Cardiac muscle cell (in vitro differentiated cells and primary cell): ENCODE measurements around the gene GABBR2. TPM values are rescaled to one million over a fixed set of nuclear protein-coding genes. Genes with fewer than 3 reads are reported as not detected.
A peak's percentile ranks its signal among the peaks of the same experiment; 100 is the strongest.

ENCODE experiments used
- DNase-seq, 2 donors: peaks; one replicate each; pipeline versions ENCODE4 v3.0.0 to v3.0.0-alpha.2; 2010 to 2017; ENCODE audit warnings: low read depth in 1 of 2, low spot score in 1 of 2
- H3K27ac ChIP-seq: fragments of 200-600 bp; sonication (generic); 2 replicates; pipeline ENCODE4 v1.5.1; 2016
- H3K27me3 ChIP-seq: fragments of 200-600 bp; sonication (generic); 2 replicates; pipeline ENCODE4 v1.6.0; 2016; ENCODE audit warnings: control low read depth
- H3K36me3 ChIP-seq: fragments of 200-600 bp; sonication (generic); 2 replicates; pipeline ENCODE4 v1.5.1; 2016; ENCODE audit warnings: control low read depth
- H3K4me1 ChIP-seq: fragments of 200-600 bp; sonication (generic); 2 replicates; pipeline ENCODE4 v1.8.1; 2017; ENCODE audit warnings: low read depth, mild to moderate bottlenecking, mixed run types
- H3K4me3 ChIP-seq: fragments of 200-600 bp; sonication (generic); 2 replicates; pipeline ENCODE4 v1.5.1; 2016; ENCODE audit warnings: mild to moderate bottlenecking
- H3K9me3 ChIP-seq: fragments of 200-600 bp; sonication (generic); 2 replicates; pipeline ENCODE4 v1.5.1; 2017; ENCODE audit warnings: low read depth, mild to moderate bottlenecking, control low read depth
- polyA plus RNA-seq: library from polyadenylated mRNA; unstranded; fragments of >200 nt; fragmentation: Nextera tagmentation; extraction: Ambion mirVana; gene quantifications from 2 replicates; pipeline ENCODE4 v1.2.1, GENCODE V29; 2016
- total RNA-seq: library from RNA; depleted of rRNA; stranded (reverse); fragments of >200 nt; gene quantifications from 2 replicates; pipeline ENCODE4 v1.2.3, GENCODE V29; 2016
- TF ChIP-seq, protein P1 (sequence below): IDR thresholded peaks from 2 replicates; pipeline ENCODE4 v1.5.1; 2012; ENCODE audit warnings: low read depth, mild to moderate bottlenecking, low read length

Gene GABBR2
- total and polyA plus RNA-seq, 2 experiments from 2014 or later: 0.06 TPM; not detected in 1

- no peaks in the 10 kb centered on the region for H3K36me3 ChIP-seq
- TF ChIP-seq, protein P1, sequence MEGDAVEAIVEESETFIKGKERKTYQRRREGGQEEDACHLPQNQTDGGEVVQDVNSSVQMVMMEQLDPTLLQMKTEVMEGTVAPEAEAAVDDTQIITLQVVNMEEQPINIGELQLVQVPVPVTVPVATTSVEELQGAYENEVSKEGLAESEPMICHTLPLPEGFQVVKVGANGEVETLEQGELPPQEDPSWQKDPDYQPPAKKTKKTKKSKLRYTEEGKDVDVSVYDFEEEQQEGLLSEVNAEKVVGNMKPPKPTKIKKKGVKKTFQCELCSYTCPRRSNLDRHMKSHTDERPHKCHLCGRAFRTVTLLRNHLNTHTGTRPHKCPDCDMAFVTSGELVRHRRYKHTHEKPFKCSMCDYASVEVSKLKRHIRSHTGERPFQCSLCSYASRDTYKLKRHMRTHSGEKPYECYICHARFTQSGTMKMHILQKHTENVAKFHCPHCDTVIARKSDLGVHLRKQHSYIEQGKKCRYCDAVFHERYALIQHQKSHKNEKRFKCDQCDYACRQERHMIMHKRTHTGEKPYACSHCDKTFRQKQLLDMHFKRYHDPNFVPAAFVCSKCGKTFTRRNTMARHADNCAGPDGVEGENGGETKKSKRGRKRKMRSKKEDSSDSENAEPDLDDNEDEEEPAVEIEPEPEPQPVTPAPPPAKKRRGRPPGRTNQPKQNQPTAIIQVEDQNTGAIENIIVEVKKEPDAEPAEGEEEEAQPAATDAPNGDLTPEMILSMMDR: no peak
- no peaks in the 10 kb centered on the region for H3K27me3 ChIP-seq
Measured at GRCh38 chr9:98738741-98739140, 30.0 kb upstream of the GABBR2 start.

GRCh38 chr9:98736226-98736625, 27.5 kb upstream of the GABBR2 start:
- H3K9me3 ChIP-seq: no peaks in the 10 kb centered on the region
- peaks cover 3% of the 10 kb centered on the region for H3K4me1 ChIP-seq
- no peak for DNase-seq
- H3K4me3 ChIP-seq: no peak overlapping the region
- TF ChIP-seq, protein P1: no peak
- no peak overlapping the region for H3K27ac ChIP-seq
- H3K27me3 ChIP-seq: no peaks in the 10 kb centered on the region
- no peaks in the 10 kb centered on the region for H3K36me3 ChIP-seq

More at GRCh38 chr9:98738741-98739140, 30.0 kb upstream of the GABBR2 start:
- no peak overlapping the region for H3K4me3 ChIP-seq
- no peaks in the 10 kb centered on the region for H3K9me3 ChIP-seq
- no peak overlapping the region for H3K27ac ChIP-seq
- DNase-seq: no peak
- H3K4me1 ChIP-seq: no peaks in the 10 kb centered on the region

DNA sequence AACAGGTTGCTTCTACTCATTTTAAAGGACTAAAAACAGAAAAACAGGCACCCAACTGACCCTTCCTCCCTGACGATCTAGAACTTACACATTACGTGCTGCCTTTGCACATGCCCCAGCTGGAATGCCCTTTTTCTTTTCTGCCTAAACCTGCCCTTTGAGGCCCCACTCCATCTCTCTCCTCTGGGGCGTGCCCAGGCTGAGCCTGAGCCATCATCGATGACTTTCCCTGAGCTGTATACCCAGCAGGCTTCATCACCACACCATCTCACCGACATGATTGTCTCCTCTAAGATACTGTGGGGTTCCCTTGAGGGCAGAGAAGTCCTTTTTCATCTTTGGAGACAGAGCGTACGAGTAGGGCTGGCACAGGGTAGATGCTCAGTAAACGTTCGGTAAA, 24.1 kb upstream of the GABBR2 start:
- Histone ChIP-seq H3K4me1 (peaks cover 13% of the 10 kb centered on the region), H3K27ac (no peak overlapping the region), H3K9me3 (no peaks in the 10 kb centered on the region), H3K36me3 (no peaks in the 10 kb centered on the region), H3K4me3 (no peak overlapping the region), H3K27me3 (no peaks in the 10 kb centered on the region)
- TF ChIP-seq, protein P1: no peak
- DNase-seq: no peak

- peaks cover 13% of the 10 kb centered on the region for H3K4me1 ChIP-seq
- no peak for DNase-seq
- no peak overlapping the region for H3K27ac ChIP-seq
- H3K4me3 ChIP-seq: no peak overlapping the region
- no peaks in the 10 kb centered on the region for H3K27me3 ChIP-seq
- TF ChIP-seq, protein P1: no peak
- no peaks in the 10 kb centered on the region for H3K9me3 ChIP-seq
- no peaks in the 10 kb centered on the region for H3K36me3 ChIP-seq
Measured at GRCh38 chr9:98732091-98732490, 23.4 kb upstream of the GABBR2 start.

GRCh38 chr9:98730871-98731270, 22.1 kb upstream of the GABBR2 start:
- peak overlapping the region; percentile 65 for H3K27ac ChIP-seq
- no peaks in the 10 kb centered on the region for H3K36me3 ChIP-seq
- no peaks in the 10 kb centered on the region for H3K9me3 ChIP-seq
- H3K4me1 ChIP-seq: peaks cover 13% of the 10 kb centered on the region
- H3K4me3 ChIP-seq: no peak overlapping the region
- peaks cover under 1% of the 10 kb centered on the region for H3K27me3 ChIP-seq
- DNase-seq: peak in 1 of 2 donors; percentile 44
- TF ChIP-seq, protein P1: no peak

DNA sequence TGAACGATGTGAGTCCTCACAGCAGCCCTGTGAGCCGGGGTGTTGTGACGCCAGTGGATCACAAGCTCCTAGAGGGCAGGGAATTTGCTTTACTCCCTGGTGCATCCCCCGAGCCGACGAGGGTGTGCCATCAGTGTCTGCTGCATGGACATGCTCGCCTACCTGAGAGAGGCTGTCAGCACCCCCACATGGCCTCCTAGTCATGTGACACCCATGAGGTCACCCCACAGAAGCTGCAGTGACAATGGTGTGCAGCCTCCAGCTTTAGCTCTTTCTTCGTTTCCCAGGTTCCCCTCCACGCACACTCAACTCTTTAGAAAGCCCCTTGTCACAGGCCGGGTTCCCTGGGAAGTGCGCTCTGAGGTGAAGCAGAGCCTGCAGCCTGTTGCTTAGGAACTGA, 19.8 kb upstream of the GABBR2 start:
- no peaks in the 10 kb centered on the region for H3K36me3 ChIP-seq
- no peak for DNase-seq
- TF ChIP-seq, protein P1: no peak
- no peak overlapping the region for H3K4me3 ChIP-seq
- H3K9me3 ChIP-seq: no peaks in the 10 kb centered on the region
- H3K27me3 ChIP-seq: peaks cover 17% of the 10 kb centered on the region
- peaks cover 13% of the 10 kb centered on the region for H3K4me1 ChIP-seq
- H3K27ac ChIP-seq: no peak overlapping the region
